ENCODE data around the gene SLC5A1. TPM values are rescaled to one million over a fixed set of nuclear protein-coding genes. Genes with fewer than 3 reads are reported as not detected.

The SLC5A1 gene
- total RNA-seq, 1 experiment from 2014 or later, result 0.03 TPM

DNA sequence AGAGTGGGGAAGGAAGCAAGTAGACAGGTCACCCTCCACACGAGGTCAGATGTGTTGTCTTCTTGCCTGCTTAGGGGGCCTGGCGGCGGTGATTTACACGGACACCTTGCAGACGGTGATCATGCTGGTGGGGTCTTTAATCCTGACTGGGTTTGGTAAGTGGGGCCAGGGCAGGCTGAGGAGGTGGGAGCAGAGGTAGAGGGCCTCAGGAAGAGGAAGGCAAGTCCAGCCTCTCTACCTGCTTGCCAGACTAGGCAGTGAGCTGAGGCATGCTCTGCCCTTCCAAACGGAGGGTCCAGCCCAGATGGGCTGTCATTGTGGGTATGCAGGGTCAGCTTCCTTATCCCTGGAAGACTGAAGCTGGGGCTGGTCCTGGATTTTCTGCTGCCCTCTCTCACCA lies 39.9 kb downstream of the SLC5A1 start:
- H3K27ac ChIP-seq (ENCODE audit: low read length), result no peak overlapping the region
- H3K9me3 ChIP-seq (ENCODE audit: control insufficient read depth, insufficient read depth, low read depth, low read length), result no peaks in the 10 kb centered on the region
- ATAC-seq, result no peak
- DNase-seq (ENCODE audit: low read depth, low spot score), result no peak
- H3K4me3 ChIP-seq (ENCODE audit: low read depth in 2 of 2, low read length in 2 of 2), result no peak overlapping the region
- in situ Hi-C loops (cut with HindIII; ENCODE audit: low pct_unique_long_range_greater_than_20kb, low sequenced_read_pairs), result no loop called here
- H3K27me3 ChIP-seq (ENCODE audit: control insufficient read depth, insufficient read depth, low read length), result no peaks in the 10 kb centered on the region
- ChIA-PET CTCF (no interaction called here), POLR2A (no interaction called here)
- intact Hi-C loops (cut with micrococcal nuclease; ENCODE audit: unreplicated experiment), result no loop called here
- no peak for TF ChIP-seq SIN3A (IDR thresholded peaks at IDR 0.05; ENCODE audit: borderline replicate concordance, insufficient read depth, low read depth, low read length)
- no peak for TF ChIP-seq POLR2AphosphoS5 (IDR thresholded peaks at IDR 0.05; ENCODE audit: low read depth, low read length)
- no peak for TF ChIP-seq TCF7L2 (IDR thresholded peaks at IDR 0.05; ENCODE audit: low read depth, low read length)
- H3K4me1 ChIP-seq (ENCODE audit: control insufficient read depth, insufficient read depth, low read length), result no peaks in the 10 kb centered on the region
- no peaks in the 10 kb centered on the region for H3K36me3 ChIP-seq (ENCODE audit: control insufficient read depth, insufficient read depth, low read length)
- no TSS peak for BruUV-seq (replicated peaks)

DNA sequence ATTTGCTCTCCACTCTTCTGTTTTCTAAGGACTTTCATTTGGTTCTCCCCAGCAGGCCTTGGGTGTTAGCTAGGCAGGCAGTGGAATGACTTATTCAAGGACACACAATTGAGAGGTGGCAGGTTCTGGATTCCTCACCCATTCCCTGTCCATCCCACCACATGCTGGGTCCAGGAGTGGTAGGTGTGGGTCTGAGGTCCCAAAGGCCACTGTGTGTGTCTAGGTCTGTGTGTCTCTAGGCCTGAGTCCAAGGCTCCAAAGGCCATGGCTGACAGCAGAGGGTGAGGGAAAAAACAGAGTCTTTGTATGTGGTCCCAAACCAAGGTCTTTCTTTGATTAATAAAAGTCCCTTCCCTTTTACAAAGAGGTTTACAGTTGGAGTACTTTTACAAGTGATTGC lies 40.8 kb downstream of the SLC5A1 start:
- ChIA-PET CTCF (no interaction called here), POLR2A (interaction anchor here (0.6 kb wide), 1 partner anchor 106 kb away, joined by 5 read pairs; no protein-coding TSS in a partner anchor)
- ATAC-seq, result no peak
- no peak overlapping the region for H3K4me3 ChIP-seq (ENCODE audit: low read depth in 2 of 2, low read length in 2 of 2)
- no peaks in the 10 kb centered on the region for H3K27me3 ChIP-seq (ENCODE audit: control insufficient read depth, insufficient read depth, low read length)
- no TSS peak for BruUV-seq (replicated peaks)
- in situ Hi-C loops (cut with HindIII; ENCODE audit: low pct_unique_long_range_greater_than_20kb, low sequenced_read_pairs), result no loop called here
- H3K9me3 ChIP-seq (ENCODE audit: control insufficient read depth, insufficient read depth, low read depth, low read length), result no peaks in the 10 kb centered on the region
- intact Hi-C loops (cut with micrococcal nuclease; ENCODE audit: unreplicated experiment), result no loop called here
- no peak for DNase-seq (ENCODE audit: low read depth, low spot score)
- H3K27ac ChIP-seq (ENCODE audit: low read length), result no peak overlapping the region
- H3K36me3 ChIP-seq (ENCODE audit: control insufficient read depth, insufficient read depth, low read length), result no peaks in the 10 kb centered on the region
- H3K4me1 ChIP-seq (ENCODE audit: control insufficient read depth, insufficient read depth, low read length), result no peaks in the 10 kb centered on the region
- TF ChIP-seq SIN3A (IDR thresholded peaks at IDR 0.05; ENCODE audit: borderline replicate concordance, insufficient read depth, low read depth, low read length) (no peak), POLR2AphosphoS5 (IDR thresholded peaks at IDR 0.05; ENCODE audit: low read depth, low read length) (no peak), TCF7L2 (IDR thresholded peaks at IDR 0.05; ENCODE audit: low read depth, low read length) (no peak)
- TF ChIP-seq, protein P1, sequence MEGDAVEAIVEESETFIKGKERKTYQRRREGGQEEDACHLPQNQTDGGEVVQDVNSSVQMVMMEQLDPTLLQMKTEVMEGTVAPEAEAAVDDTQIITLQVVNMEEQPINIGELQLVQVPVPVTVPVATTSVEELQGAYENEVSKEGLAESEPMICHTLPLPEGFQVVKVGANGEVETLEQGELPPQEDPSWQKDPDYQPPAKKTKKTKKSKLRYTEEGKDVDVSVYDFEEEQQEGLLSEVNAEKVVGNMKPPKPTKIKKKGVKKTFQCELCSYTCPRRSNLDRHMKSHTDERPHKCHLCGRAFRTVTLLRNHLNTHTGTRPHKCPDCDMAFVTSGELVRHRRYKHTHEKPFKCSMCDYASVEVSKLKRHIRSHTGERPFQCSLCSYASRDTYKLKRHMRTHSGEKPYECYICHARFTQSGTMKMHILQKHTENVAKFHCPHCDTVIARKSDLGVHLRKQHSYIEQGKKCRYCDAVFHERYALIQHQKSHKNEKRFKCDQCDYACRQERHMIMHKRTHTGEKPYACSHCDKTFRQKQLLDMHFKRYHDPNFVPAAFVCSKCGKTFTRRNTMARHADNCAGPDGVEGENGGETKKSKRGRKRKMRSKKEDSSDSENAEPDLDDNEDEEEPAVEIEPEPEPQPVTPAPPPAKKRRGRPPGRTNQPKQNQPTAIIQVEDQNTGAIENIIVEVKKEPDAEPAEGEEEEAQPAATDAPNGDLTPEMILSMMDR (IDR thresholded peaks at IDR 0.05), result no peak

DNA sequence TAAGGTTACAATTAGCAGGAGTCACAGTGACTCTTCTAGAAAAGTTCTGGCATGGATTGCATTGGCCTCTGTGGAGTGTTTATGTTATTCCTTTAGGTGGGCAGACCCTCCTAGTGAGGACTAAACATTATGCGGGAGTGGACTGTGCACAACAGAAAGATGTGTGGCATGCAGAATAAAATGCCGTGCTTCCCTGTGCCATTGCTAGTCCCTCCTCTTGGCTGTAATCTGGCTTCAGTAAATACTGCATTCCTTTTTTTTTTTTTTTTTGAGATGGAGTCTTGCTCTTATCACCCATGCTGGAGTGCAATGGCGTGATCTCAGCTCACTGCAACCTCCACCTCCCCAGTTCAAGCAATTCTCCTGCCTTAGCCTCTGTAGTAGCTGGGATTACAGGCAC lies 45.0 kb downstream of the SLC5A1 start:
- ATAC-seq (no peak), DNase-seq (ENCODE audit: low read depth, low spot score) (no peak)
- H3K27ac ChIP-seq (ENCODE audit: low read length), result no peak overlapping the region
- H3K4me3 ChIP-seq (ENCODE audit: low read depth in 2 of 2, low read length in 2 of 2), result no peak overlapping the region
- no peaks in the 10 kb centered on the region for H3K4me1 ChIP-seq (ENCODE audit: control insufficient read depth, insufficient read depth, low read length)
- ChIA-PET POLR2A (no interaction called here), CTCF (no interaction called here)
- no TSS peak for BruUV-seq (replicated peaks)
- no peaks in the 10 kb centered on the region for H3K36me3 ChIP-seq (ENCODE audit: control insufficient read depth, insufficient read depth, low read length)
- in situ Hi-C loops (cut with HindIII; ENCODE audit: low pct_unique_long_range_greater_than_20kb, low sequenced_read_pairs), result no loop called here
- H3K9me3 ChIP-seq (ENCODE audit: control insufficient read depth, insufficient read depth, low read depth, low read length), result no peaks in the 10 kb centered on the region
- TF ChIP-seq, protein P2, sequence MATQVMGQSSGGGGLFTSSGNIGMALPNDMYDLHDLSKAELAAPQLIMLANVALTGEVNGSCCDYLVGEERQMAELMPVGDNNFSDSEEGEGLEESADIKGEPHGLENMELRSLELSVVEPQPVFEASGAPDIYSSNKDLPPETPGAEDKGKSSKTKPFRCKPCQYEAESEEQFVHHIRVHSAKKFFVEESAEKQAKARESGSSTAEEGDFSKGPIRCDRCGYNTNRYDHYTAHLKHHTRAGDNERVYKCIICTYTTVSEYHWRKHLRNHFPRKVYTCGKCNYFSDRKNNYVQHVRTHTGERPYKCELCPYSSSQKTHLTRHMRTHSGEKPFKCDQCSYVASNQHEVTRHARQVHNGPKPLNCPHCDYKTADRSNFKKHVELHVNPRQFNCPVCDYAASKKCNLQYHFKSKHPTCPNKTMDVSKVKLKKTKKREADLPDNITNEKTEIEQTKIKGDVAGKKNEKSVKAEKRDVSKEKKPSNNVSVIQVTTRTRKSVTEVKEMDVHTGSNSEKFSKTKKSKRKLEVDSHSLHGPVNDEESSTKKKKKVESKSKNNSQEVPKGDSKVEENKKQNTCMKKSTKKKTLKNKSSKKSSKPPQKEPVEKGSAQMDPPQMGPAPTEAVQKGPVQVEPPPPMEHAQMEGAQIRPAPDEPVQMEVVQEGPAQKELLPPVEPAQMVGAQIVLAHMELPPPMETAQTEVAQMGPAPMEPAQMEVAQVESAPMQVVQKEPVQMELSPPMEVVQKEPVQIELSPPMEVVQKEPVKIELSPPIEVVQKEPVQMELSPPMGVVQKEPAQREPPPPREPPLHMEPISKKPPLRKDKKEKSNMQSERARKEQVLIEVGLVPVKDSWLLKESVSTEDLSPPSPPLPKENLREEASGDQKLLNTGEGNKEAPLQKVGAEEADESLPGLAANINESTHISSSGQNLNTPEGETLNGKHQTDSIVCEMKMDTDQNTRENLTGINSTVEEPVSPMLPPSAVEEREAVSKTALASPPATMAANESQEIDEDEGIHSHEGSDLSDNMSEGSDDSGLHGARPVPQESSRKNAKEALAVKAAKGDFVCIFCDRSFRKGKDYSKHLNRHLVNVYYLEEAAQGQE (IDR thresholded peaks at IDR 0.05; ENCODE audit: insufficient read depth in 1 of 2, low read depth in 2 of 2, low read length in 1 of 2), result no peak
- no peak for TF ChIP-seq POLR2AphosphoS5 (IDR thresholded peaks at IDR 0.05; ENCODE audit: low read depth, low read length)
- TF ChIP-seq, protein P1 (IDR thresholded peaks at IDR 0.05), result no peak
- no peak for TF ChIP-seq TCF7L2 (IDR thresholded peaks at IDR 0.05; ENCODE audit: low read depth, low read length)
- no peak for TF ChIP-seq SIN3A (IDR thresholded peaks at IDR 0.05; ENCODE audit: borderline replicate concordance, insufficient read depth, low read depth, low read length)
- intact Hi-C loops (cut with micrococcal nuclease; ENCODE audit: unreplicated experiment), result no loop called here
- no peaks in the 10 kb centered on the region for H3K27me3 ChIP-seq (ENCODE audit: control insufficient read depth, insufficient read depth, low read length)
